Endothelial cell (in vitro differentiated cells): ENCODE measurements around the gene SPTY2D1. TPM values are rescaled to one million over a fixed set of nuclear protein-coding genes. Genes with fewer than 3 reads are reported as not detected.

Source experiments
- DNase-seq: peaks from one replicate; pipeline ENCODE4 v3.0.0; 2021; ENCODE audit warnings: low spot score
- H3K27ac Mint-ChIP-seq: one replicate; pipeline ENCODE4 v1.8.0; 2021; ENCODE audit warnings: mixed read lengths, inconsistent platforms; ENCODE audit not compliant: unreplicated experiment
- H3K27me3 Mint-ChIP-seq: one replicate; pipeline ENCODE4 v1.8.0; 2021; ENCODE audit warnings: mild to moderate bottlenecking, moderate library complexity, mixed read lengths, inconsistent platforms; ENCODE audit not compliant: unreplicated experiment
- H3K36me3 Mint-ChIP-seq: one replicate; pipeline ENCODE4 v1.8.0; 2021; ENCODE audit warnings: mild to moderate bottlenecking, low read depth, mixed read lengths, inconsistent platforms; ENCODE audit not compliant: unreplicated experiment
- H3K4me1 Mint-ChIP-seq: one replicate; pipeline ENCODE4 v1.8.0; 2021; ENCODE audit warnings: mild to moderate bottlenecking, mixed read lengths, inconsistent platforms; ENCODE audit not compliant: unreplicated experiment
- H3K4me3 Mint-ChIP-seq: one replicate; pipeline ENCODE4 v1.8.0; 2021; ENCODE audit warnings: mild to moderate bottlenecking, mixed read lengths, inconsistent platforms; ENCODE audit not compliant: unreplicated experiment
- H3K9me3 Mint-ChIP-seq: one replicate; pipeline ENCODE4 v1.8.0; 2021; ENCODE audit warnings: mixed read lengths, inconsistent platforms; ENCODE audit not compliant: unreplicated experiment
- CTCF ChIP-seq: fragments of 200-600 bp; sonication (generic); IDR thresholded peaks from one replicate; pipeline ENCODE4 v1.5.0; 2021; ENCODE audit warnings: antibody characterized with exemption; ENCODE audit not compliant: unreplicated experiment
- total RNA-seq: library from RNA; stranded (reverse); fragmentation: NEBNext Ultra II Directional; extraction: Animal tissue kit (Norgen Biotek cat#: 25700); gene quantifications from one replicate; pipeline ENCODE4 v1.2.1, GENCODE V29; 2021; ENCODE audit not compliant: unreplicated experiment

The SPTY2D1 gene
- total RNA-seq, 1 donor from 2014 or later: 19.9 TPM

GRCh38 chr11:18632841-18633240, 1.3 kb downstream of the SPTY2D1 start:
- no peaks in the 10 kb centered on the region for H3K9me3 Mint-ChIP-seq
- H3K4me1 Mint-ChIP-seq: peaks cover 10% of the 10 kb centered on the region
- H3K27ac Mint-ChIP-seq: no peak overlapping the region
- peaks cover 7% of the 10 kb centered on the region for H3K27me3 Mint-ChIP-seq
- no peak for TF ChIP-seq CTCF
- H3K36me3 Mint-ChIP-seq: no peaks in the 10 kb centered on the region
- no peak for DNase-seq
- H3K4me3 Mint-ChIP-seq: peak overlapping the region; percentile 100

GRCh38 chr11:18624161-18624560, 10.0 kb downstream of the SPTY2D1 start:
- H3K27ac Mint-ChIP-seq: no peak overlapping the region
- no peaks in the 10 kb centered on the region for H3K9me3 Mint-ChIP-seq
- no peak for TF ChIP-seq CTCF
- no peak for DNase-seq
- H3K4me1 Mint-ChIP-seq: no peaks in the 10 kb centered on the region
- H3K27me3 Mint-ChIP-seq: no peaks in the 10 kb centered on the region
- H3K4me3 Mint-ChIP-seq: no peak overlapping the region
- no peaks in the 10 kb centered on the region for H3K36me3 Mint-ChIP-seq

GRCh38 chr11:18623707-18624106, 10.4 kb downstream of the SPTY2D1 start:
- no peak for DNase-seq
- no peaks in the 10 kb centered on the region for H3K27me3 Mint-ChIP-seq
- TF ChIP-seq CTCF: no peak
- H3K9me3 Mint-ChIP-seq: no peaks in the 10 kb centered on the region
- no peaks in the 10 kb centered on the region for H3K4me1 Mint-ChIP-seq
- no peaks in the 10 kb centered on the region for H3K36me3 Mint-ChIP-seq
- H3K4me3 Mint-ChIP-seq: no peak overlapping the region
- no peak overlapping the region for H3K27ac Mint-ChIP-seq

- DNase-seq: no peak
- no peak overlapping the region for H3K27ac Mint-ChIP-seq
- no peak for TF ChIP-seq CTCF
- no peaks in the 10 kb centered on the region for H3K27me3 Mint-ChIP-seq
- no peaks in the 10 kb centered on the region for H3K9me3 Mint-ChIP-seq
- no peaks in the 10 kb centered on the region for H3K4me1 Mint-ChIP-seq
- peaks cover 14% of the 10 kb centered on the region for H3K36me3 Mint-ChIP-seq
- no peak overlapping the region for H3K4me3 Mint-ChIP-seq
These were observed 15.7 kb downstream of the SPTY2D1 start for GRCh38 chr11:18618342-18619025.

- no peak overlapping the region for H3K4me3 Mint-ChIP-seq
- no peak for DNase-seq
- H3K27me3 Mint-ChIP-seq: no peaks in the 10 kb centered on the region
- no peaks in the 10 kb centered on the region for H3K9me3 Mint-ChIP-seq
- no peaks in the 10 kb centered on the region for H3K4me1 Mint-ChIP-seq
- no peak overlapping the region for H3K27ac Mint-ChIP-seq
- H3K36me3 Mint-ChIP-seq: peaks cover 14% of the 10 kb centered on the region
- TF ChIP-seq CTCF: no peak
These were observed 16.3 kb downstream of the SPTY2D1 start for GRCh38 chr11:18617688-18618341.
